GM12878 (cell line): ENCODE measurements around the gene ITSN1. TPM values are rescaled to one million over a fixed set of nuclear protein-coding genes. Genes with fewer than 3 reads are reported as not detected.

Source experiments
- ATAC-seq: fragments of 200-7000 bp; cut with Tn5 transposase; 3 replicates; pipeline ENCODE4 v1.9.1; 2020; ENCODE audit warnings: mild to moderate bottlenecking, moderate library complexity
- BruUV-seq: library from RNA; stranded (reverse); fragments of 400-500 nt; replicated peaks from 2 replicates; lab custom pipeline; 2021; lab: Mats Ljungman, UMichigan
- CTCF ChIA-PET: fragments of 300-600 bp; sonication (Branson Sonifier 250); formaldehyde crosslinking; extraction: SDS; loops from one replicate; lab custom pipeline; 2021; ENCODE audit warnings: inconsistent platforms; lab: Yijun Ruan, JAX
- POLR2A ChIA-PET: fragments of 350-600 bp; formaldehyde crosslinking; extraction: SDS; loops from one replicate; lab custom pipeline; 2021; ENCODE audit warnings: inconsistent platforms; lab: Charles Lee
- RAD21 ChIA-PET: fragments of 300-600 bp; sonication (Branson Sonifier 250); formaldehyde crosslinking; loops from one replicate; lab custom pipeline; 2023; ENCODE audit warnings: antibody characterized with exemption; ENCODE audit not compliant: unreplicated experiment; lab: Charles Lee
- SMC1A ChIA-PET: fragments of 300-600 bp; sonication (Branson Sonifier 250); formaldehyde crosslinking; loops from one replicate; lab custom pipeline; 2023; ENCODE audit not compliant: unreplicated experiment, uncharacterized antibody; lab: Charles Lee
- DNase-seq: peaks from one replicate; pipeline ENCODE4 v3.0.0-alpha.2; 2011; ENCODE audit warnings: low read depth, low spot score
- FAIRE-seq: peaks from 3 replicates; lab custom pipeline; 2011; peaks lifted over from hg19 to GRCh38; lab: Jason Lieb, UNC
- H2AFZ ChIP-seq: 2 replicates; pipeline ENCODE4 v1.6.0; 2011; ENCODE audit warnings: low read depth, low read length, control low read depth; ENCODE audit not compliant: control insufficient read depth
- H3K27ac ChIP-seq: 2 replicates; pipeline ENCODE4 v1.5.1; 2011; ENCODE audit warnings: control low read depth; ENCODE audit not compliant: control insufficient read depth, insufficient read depth
- H3K27me3 ChIP-seq, 2 experiments: replicated peaks in 1 of 2; 2 replicates each; pipeline versions ENCODE4 v1.6.0 to v1.6.1; 2011; ENCODE audit warnings: low read length in 1 of 2; ENCODE audit not compliant: control insufficient read depth in 2 of 2, insufficient read depth in 2 of 2
- H3K36me3 ChIP-seq, 2 experiments: 2 replicates each; pipeline ENCODE4 v1.5.1; 2011; ENCODE audit warnings: low read length in 1 of 2; ENCODE audit not compliant: control insufficient read depth in 2 of 2, insufficient read depth in 2 of 2
- H3K4me1 ChIP-seq: 2 replicates; pipeline ENCODE4 v1.6.1; 2011; ENCODE audit warnings: mild to moderate bottlenecking, low read length, moderate library complexity, mixed read lengths; ENCODE audit not compliant: control insufficient read depth, insufficient read depth
- H3K4me2 ChIP-seq: 2 replicates; pipeline ENCODE4 v1.6.0; 2011; ENCODE audit warnings: control low read depth; ENCODE audit not compliant: control insufficient read depth, insufficient read depth
- H3K4me3 ChIP-seq: fragments of 200-600 bp; sonication (generic); 2 replicates; pipeline ENCODE4 v1.5.1; 2016
- H3K79me2 ChIP-seq: 2 replicates; pipeline ENCODE4 v1.6.0; 2011; ENCODE audit warnings: low read length; ENCODE audit not compliant: control insufficient read depth, insufficient read depth
- H3K9ac ChIP-seq: 2 replicates; pipeline ENCODE4 v1.8.0; 2011; ENCODE audit warnings: low read length, control low read depth, mixed read lengths; ENCODE audit not compliant: control insufficient read depth, insufficient read depth
- H3K9me3 ChIP-seq: replicated peaks from 3 replicates; pipeline ENCODE4 v1.5.1; 2011; ENCODE audit warnings: mild to moderate bottlenecking, low read length; ENCODE audit not compliant: control insufficient read depth, insufficient read depth
- H4K20me1 ChIP-seq: 2 replicates; pipeline ENCODE4 v1.6.0; 2011; ENCODE audit not compliant: control insufficient read depth, insufficient read depth
- CREM ChIP-seq: IDR thresholded peaks from 2 replicates; pipeline ENCODE4 v1.6.1; 2014; ENCODE audit warnings: antibody characterized with exemption, low read depth
- FOXM1 ChIP-seq: IDR thresholded peaks from 2 replicates; pipeline ENCODE4 v1.6.1; 2012; ENCODE audit warnings: low read depth, mild to moderate bottlenecking, inconsistent platforms, low read length, moderate library complexity
- LARP7 ChIP-seq: fragments of 450-650 bp; IDR thresholded peaks from 2 replicates; pipeline ENCODE4 v1.6.1; 2017; ENCODE audit warnings: mild to moderate bottlenecking
- SIN3A ChIP-seq: IDR thresholded peaks from 2 replicates; pipeline ENCODE4 v1.6.1; 2012; ENCODE audit warnings: low read depth, low read length, improper control_type of control experiment
- WGBS: methylation state at CpG from one replicate; pipeline ENCODE4 v1.1.6; 2016; ENCODE audit warnings: low lambda C conversion rate; ENCODE audit not compliant: insufficient replicate concordance, insufficient coverage; ENCODE audit errors: missing lambda C conversion rate; 5-methylcytosine and 5-hydroxymethylcytosine counted together
- in situ Hi-C: fragments of 300-500 bp; cut with MboI; formaldehyde crosslinking; loops from 9 replicates; pipeline ENCODE4 v1.14.3; 2018; ENCODE audit warnings: mixed read lengths
- intact Hi-C: fragments of 100-400 bp; cut with micrococcal nuclease; formaldehyde crosslinking; loops from one replicate; pipeline ENCODE4 v1.14.2; 2022; ENCODE audit not compliant: unreplicated experiment
- polyA plus RNA-seq, 11 experiments: library from polyadenylated mRNA; depleted of rRNA in 4 of 11; unstranded in 6 of 11; stranded (reverse) in 5 of 11; fragments of >200 nt; fragmentation: Nextera tagmentation in 4 of 11; fragmentation: Illumina TruSeq in 1 of 11; extraction: Ambion mirVana in 4 of 11; extraction: Trizol in 1 of 11; gene quantifications; 1 replicate in 1 of 11; 2 replicates in 10 of 11; pipeline versions ENCODE4 v1.2.1 to v1.2.3, GENCODE V29; 2011 to 2016; ENCODE audit warnings: inconsistent platforms in 2 of 11, missing spikeins in 2 of 11, low read depth in 1 of 11
- total RNA-seq, 4 experiments: library from RNA; depleted of rRNA in 3 of 4; stranded (reverse); fragments of >200 nt in 3 of 4; fragmentation: Illumina TruSeq in 1 of 4; extraction: Trizol in 1 of 4; gene quantifications; 2 replicates each; pipeline versions ENCODE4 v1.2.1 to v1.2.3, GENCODE V29; 2013 to 2021
- TF ChIP-seq, protein P1 (sequence below): IDR thresholded peaks from 2 replicates; pipeline ENCODE4 v1.6.1; 2012; ENCODE audit warnings: mild to moderate bottlenecking, low read depth, low read length

The ITSN1 gene
- total and polyA plus RNA-seq, 10 of the 15 experiments (the other 5 are each of a cell fraction or from before 2014, with no cell fraction given), result 0.89 to 10.6 (median 4.8) TPM

DNA sequence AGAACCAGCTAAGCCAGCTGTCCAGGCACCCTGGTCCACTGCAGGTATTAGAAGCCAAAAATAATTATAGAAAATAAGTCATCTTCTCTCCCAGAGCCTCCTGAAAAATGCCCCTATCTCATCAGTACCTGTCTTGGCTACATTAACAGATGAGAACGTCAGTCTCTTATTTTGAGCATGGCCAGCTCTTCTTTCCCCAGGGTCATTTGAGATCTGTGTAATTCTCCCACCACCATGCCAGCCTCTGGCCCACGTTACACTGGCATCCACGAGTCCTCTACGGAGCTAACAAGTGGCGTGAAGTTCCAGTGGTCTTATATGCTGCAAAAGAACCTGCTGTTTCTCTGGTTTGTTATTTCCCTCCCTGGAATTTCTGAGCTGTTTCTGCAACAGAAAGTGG is 155.3 kb downstream of the ITSN1 start:
- H2AFZ ChIP-seq, result no peak overlapping the region
- intact Hi-C loops, result no loop called here

More for the DNA sequence above, 155.3 kb downstream of the ITSN1 start:
- no peak overlapping the region for H3K4me2 ChIP-seq
- H3K27me3 ChIP-seq, result no peaks in the 10 kb centered on the region
- in situ Hi-C loops, result no loop called here
- FAIRE-seq (no peak), DNase-seq (no peak), ATAC-seq (no peak)
- H3K4me1 ChIP-seq, result no peaks in the 10 kb centered on the region
- no peaks in the 10 kb centered on the region for H3K36me3 ChIP-seq
- CTCF ChIA-PET, result no interaction called here
- H3K27ac ChIP-seq, result no peak overlapping the region
- SMC1A ChIA-PET, result interaction anchor here (1.3 kb wide), 1 partner anchor 17 kb away, joined by 5 read pairs; no protein-coding TSS in a partner anchor
- no peaks in the 10 kb centered on the region for H4K20me1 ChIP-seq
- BruUV-seq, result no TSS peak
- no peak overlapping the region for H3K9ac ChIP-seq
- RAD21 ChIA-PET, result no interaction called here
- H3K4me3 ChIP-seq, result no peak overlapping the region
- no peaks in the 10 kb centered on the region for H3K79me2 ChIP-seq
- no peaks in the 10 kb centered on the region for H3K9me3 ChIP-seq
- TF ChIP-seq, protein P1, sequence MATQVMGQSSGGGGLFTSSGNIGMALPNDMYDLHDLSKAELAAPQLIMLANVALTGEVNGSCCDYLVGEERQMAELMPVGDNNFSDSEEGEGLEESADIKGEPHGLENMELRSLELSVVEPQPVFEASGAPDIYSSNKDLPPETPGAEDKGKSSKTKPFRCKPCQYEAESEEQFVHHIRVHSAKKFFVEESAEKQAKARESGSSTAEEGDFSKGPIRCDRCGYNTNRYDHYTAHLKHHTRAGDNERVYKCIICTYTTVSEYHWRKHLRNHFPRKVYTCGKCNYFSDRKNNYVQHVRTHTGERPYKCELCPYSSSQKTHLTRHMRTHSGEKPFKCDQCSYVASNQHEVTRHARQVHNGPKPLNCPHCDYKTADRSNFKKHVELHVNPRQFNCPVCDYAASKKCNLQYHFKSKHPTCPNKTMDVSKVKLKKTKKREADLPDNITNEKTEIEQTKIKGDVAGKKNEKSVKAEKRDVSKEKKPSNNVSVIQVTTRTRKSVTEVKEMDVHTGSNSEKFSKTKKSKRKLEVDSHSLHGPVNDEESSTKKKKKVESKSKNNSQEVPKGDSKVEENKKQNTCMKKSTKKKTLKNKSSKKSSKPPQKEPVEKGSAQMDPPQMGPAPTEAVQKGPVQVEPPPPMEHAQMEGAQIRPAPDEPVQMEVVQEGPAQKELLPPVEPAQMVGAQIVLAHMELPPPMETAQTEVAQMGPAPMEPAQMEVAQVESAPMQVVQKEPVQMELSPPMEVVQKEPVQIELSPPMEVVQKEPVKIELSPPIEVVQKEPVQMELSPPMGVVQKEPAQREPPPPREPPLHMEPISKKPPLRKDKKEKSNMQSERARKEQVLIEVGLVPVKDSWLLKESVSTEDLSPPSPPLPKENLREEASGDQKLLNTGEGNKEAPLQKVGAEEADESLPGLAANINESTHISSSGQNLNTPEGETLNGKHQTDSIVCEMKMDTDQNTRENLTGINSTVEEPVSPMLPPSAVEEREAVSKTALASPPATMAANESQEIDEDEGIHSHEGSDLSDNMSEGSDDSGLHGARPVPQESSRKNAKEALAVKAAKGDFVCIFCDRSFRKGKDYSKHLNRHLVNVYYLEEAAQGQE, result no peak
- no peak for TF ChIP-seq FOXM1
- TF ChIP-seq SIN3A, result no peak
- no peak for TF ChIP-seq LARP7
- TF ChIP-seq CREM, result no peak
- POLR2A ChIA-PET, result no interaction called here
- 49% methylated on average over 5 of the region's 5 CpGs for WGBS
